H1 (cell line): Measurements from ENCODE around the gene DYSF. TPM values are rescaled to one million over a fixed set of nuclear protein-coding genes. Genes with fewer than 3 reads are reported as not detected.

Experiments used
- RXRA ChIP-seq: IDR thresholded peaks from 2 replicates; pipeline ENCODE4 v1.6.1; 2011; ENCODE audit warnings: low read depth, mild to moderate bottlenecking, low read length, moderate library complexity; ENCODE audit not compliant: insufficient read depth
- polyA plus RNA-seq, 7 experiments: library from polyadenylated mRNA; depleted of rRNA in 3 of 7; stranded (reverse) in 5 of 7; unstranded in 2 of 7; fragments of >200 nt in 5 of 7; fragments of 200-250 nt in 2 of 7; gene quantifications; 1 replicate in 5 of 7; 2 replicates in 1 of 7; 4 replicates in 1 of 7; pipeline versions ENCODE4 v1.2.1 to v1.2.3, GENCODE V29; 2011 to 2013; ENCODE audit warnings: missing spikeins in 2 of 7, mixed read lengths in 2 of 7
- total RNA-seq: library from RNA; stranded (reverse); fragmentation: NEBNext Ultra II Directional; extraction: Animal tissue kit (Norgen Biotek cat#: 25700); gene quantifications from 2 replicates; pipeline ENCODE4 v1.2.1, GENCODE V29; 2021

DYSF gene
- total and polyA plus RNA-seq, 2 of the 8 experiments (the other 6 are each of a cell fraction or from before 2014, with no cell fraction given), result 5.8 to 7.1 TPM

- no peak for TF ChIP-seq RXRA
Measured at GRCh38 chr2:71706121-71706520, 252.8 kb downstream of the DYSF start (continued).
